GM20000 (cell line): Measurements from ENCODE around the gene PHKA2.

Experiments
- DNase-seq: peaks from one replicate; pipeline ENCODE4 v3.0.0; 2012; ENCODE audit warnings: low spot score
- CTCF ChIP-seq: IDR thresholded peaks from 2 replicates; pipeline ENCODE4 v1.5.1; 2012; ENCODE audit warnings: mild to moderate bottlenecking, control low read depth; ENCODE audit errors: extremely low read depth, missing control alignments

Gene PHKA2

DNA sequence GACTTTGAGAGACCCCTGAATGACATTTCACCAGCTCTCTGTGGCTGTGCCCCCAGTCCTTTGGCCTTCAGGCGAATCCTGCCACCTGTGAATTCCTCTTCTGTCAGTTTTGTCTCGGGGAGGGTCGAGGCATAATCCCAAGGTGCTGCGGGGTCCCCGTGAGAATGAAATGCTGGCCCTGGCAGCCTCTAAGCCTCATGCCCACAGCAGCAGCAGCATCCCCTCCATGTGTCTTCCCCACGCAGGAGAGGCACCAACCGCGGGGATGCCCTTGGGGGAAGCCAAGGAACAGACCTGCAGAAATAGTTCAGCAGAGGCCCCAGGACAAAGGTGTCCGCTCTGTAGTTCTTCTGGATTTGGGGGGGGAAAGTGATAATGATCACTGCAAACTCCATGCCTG is 104.8 kb downstream of the PHKA2 start:
- no peak for TF ChIP-seq CTCF
- no peak for DNase-seq

DNA sequence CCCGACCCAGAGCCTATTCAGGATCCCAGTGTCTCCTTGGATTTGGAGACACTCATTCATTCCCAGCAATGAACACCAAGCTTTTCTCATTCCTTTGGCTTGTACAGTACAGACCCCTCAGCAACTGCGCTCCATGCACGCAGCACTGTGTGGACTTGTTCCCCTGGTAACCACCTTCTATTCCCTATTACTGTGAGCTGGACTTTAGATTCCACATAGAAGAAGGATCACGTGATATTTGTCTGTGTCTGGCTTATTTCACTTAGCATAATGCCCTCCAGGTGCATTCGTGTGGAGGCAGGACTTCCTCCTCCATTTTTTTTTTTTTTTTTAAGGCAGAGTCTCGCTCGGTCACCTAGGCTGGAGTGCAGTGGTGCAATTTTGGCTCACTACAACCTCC is 106.4 kb downstream of the PHKA2 start:
- TF ChIP-seq CTCF, result no peak

GRCh38 chrX:18875256-18875878 is 108.5 kb downstream of the PHKA2 start:
- no peak for TF ChIP-seq CTCF

More for the DNA sequence above, 106.4 kb downstream of the PHKA2 start:
- no peak for DNase-seq

GRCh38 chrX:18874560-18875255 is 109.2 kb downstream of the PHKA2 start:
- no peak for TF ChIP-seq CTCF

More at GRCh38 chrX:18875256-18875878, 108.5 kb downstream of the PHKA2 start:
- no peak for DNase-seq

DNA sequence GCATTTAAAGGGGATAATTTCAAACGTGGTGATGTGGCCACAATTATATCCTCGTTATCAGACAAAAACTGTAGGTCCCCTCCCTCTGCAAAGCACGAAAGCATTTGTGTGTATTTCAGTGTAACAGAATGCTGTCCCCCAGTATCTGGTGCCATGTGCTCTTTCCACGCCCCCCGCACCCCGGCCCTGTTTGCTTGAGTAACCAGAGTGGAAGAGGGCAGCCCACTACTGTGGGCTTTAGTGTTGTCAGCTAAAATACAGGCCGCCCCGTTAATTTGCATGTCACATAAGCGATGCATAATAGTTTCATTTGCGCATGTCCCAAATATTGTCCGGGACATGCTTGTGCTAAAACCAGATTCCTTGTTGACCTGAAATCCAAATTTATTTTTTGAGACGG is 110.1 kb downstream of the PHKA2 start:
- no peak for TF ChIP-seq CTCF

More at GRCh38 chrX:18874560-18875255, 109.2 kb downstream of the PHKA2 start:
- DNase-seq, result no peak

GRCh38 chrX:18873189-18873791 is 110.6 kb downstream of the PHKA2 start:
- DNase-seq, result no peak
- no peak for TF ChIP-seq CTCF

More for the DNA sequence above, 110.1 kb downstream of the PHKA2 start:
- no peak for DNase-seq

GRCh38 chrX:18872621-18873020 is 111.3 kb downstream of the PHKA2 start:
- TF ChIP-seq CTCF, result no peak
- no peak for DNase-seq
